Measurements from ENCODE around the gene HSD3B7.

DNA sequence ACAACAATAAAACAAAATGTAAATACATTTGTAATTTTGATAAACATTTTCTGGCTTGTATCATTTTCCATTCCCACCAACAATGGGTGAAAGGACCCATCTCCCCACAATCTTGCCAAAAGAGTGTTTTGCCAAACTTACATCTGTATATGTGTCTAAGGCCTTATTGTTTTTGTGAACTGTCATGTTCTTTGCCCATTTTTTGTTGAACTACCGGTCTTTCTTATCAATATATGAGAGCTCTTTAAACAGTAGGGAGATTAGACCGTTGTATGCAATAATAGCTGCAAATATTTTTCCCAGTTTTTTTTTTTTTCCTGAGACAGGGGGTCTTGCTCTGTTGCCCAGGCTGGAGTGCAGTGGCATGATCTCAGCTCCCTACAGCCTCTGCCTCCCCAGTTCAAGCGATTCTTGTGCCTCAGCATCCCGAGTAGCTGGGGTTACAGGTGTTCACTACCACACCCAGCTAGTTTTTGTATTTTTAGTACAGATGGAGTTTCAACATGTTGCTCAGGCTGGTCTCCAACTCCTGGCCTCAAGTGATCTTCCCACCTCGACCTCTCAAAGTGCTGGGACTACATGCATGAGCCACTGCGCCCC, 38.7 kb downstream of the HSD3B7 start:
- no peak for TF ChIP-seq POLR2A (IDR thresholded peaks at IDR 0.05; ENCODE audit: low read depth, low read length)
- TF ChIP-seq, protein P1, sequence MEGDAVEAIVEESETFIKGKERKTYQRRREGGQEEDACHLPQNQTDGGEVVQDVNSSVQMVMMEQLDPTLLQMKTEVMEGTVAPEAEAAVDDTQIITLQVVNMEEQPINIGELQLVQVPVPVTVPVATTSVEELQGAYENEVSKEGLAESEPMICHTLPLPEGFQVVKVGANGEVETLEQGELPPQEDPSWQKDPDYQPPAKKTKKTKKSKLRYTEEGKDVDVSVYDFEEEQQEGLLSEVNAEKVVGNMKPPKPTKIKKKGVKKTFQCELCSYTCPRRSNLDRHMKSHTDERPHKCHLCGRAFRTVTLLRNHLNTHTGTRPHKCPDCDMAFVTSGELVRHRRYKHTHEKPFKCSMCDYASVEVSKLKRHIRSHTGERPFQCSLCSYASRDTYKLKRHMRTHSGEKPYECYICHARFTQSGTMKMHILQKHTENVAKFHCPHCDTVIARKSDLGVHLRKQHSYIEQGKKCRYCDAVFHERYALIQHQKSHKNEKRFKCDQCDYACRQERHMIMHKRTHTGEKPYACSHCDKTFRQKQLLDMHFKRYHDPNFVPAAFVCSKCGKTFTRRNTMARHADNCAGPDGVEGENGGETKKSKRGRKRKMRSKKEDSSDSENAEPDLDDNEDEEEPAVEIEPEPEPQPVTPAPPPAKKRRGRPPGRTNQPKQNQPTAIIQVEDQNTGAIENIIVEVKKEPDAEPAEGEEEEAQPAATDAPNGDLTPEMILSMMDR (conservative IDR thresholded peaks at IDR 0.05; ENCODE audit: low read depth, low read length), result no peak
- TF ChIP-seq CEBPB (IDR thresholded peaks at IDR 0.05; ENCODE audit: low read depth, low read length), result no peak
- TF ChIP-seq MAFK (IDR thresholded peaks at IDR 0.05; ENCODE audit: low read depth, low read length), result no peak
- TF ChIP-seq BHLHE40 (IDR thresholded peaks at IDR 0.05; ENCODE audit: low read depth, low read length), result no peak
- TF ChIP-seq MXI1 (IDR thresholded peaks at IDR 0.05; ENCODE audit: borderline replicate concordance, low read depth, low read length), result no peak
- TF ChIP-seq, protein P2, sequence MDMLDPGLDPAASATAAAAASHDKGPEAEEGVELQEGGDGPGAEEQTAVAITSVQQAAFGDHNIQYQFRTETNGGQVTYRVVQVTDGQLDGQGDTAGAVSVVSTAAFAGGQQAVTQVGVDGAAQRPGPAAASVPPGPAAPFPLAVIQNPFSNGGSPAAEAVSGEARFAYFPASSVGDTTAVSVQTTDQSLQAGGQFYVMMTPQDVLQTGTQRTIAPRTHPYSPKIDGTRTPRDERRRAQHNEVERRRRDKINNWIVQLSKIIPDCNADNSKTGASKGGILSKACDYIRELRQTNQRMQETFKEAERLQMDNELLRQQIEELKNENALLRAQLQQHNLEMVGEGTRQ (IDR thresholded peaks at IDR 0.05; ENCODE audit: low read depth, low read length), result no peak
- TF ChIP-seq RAD21 (IDR thresholded peaks at IDR 0.05; ENCODE audit: low read length), result no peak
- TF ChIP-seq CHD1 (IDR thresholded peaks at IDR 0.05; ENCODE audit: low read depth, low read length), result no peak
- no peak for TF ChIP-seq RCOR1 (IDR thresholded peaks at IDR 0.05; ENCODE audit: insufficient replicate concordance, low read length)
- no peak for TF ChIP-seq NFE2L2 (IDR thresholded peaks at IDR 0.05; ENCODE audit: low read depth, low read length)
- no peak for TF ChIP-seq MAZ (IDR thresholded peaks at IDR 0.05; ENCODE audit: borderline replicate concordance, low read depth, low read length)
- TF ChIP-seq SMC3 (IDR thresholded peaks at IDR 0.05; ENCODE audit: low read depth, low read length), result no peak
- no peak for TF ChIP-seq RFX5 (IDR thresholded peaks at IDR 0.05; ENCODE audit: low read depth, low read length)
